ENCODE data around the gene BEGAIN. TPM values are rescaled to one million over a fixed set of nuclear protein-coding genes. Genes with fewer than 3 reads are reported as not detected.

BEGAIN gene
- total RNA-seq, 2 donors from 2014 or later = 2.1 to 2.4 TPM

GRCh38 chr14:100609331-100609870 lies 22.2 kb upstream of the BEGAIN start:
- H3K36me3 Mint-ChIP-seq (ENCODE audit: low read depth) = no peaks in the 10 kb centered on the region
- H3K27ac Mint-ChIP-seq = no peak overlapping the region
- H3K4me1 Mint-ChIP-seq = no peaks in the 10 kb centered on the region

GRCh38 chr14:100608586-100609330 lies 21.5 kb upstream of the BEGAIN start:
- H3K27ac Mint-ChIP-seq = no peak overlapping the region
- no peaks in the 10 kb centered on the region for H3K9me3 Mint-ChIP-seq
- no peak for ATAC-seq (replicated peaks)
- H3K4me1 Mint-ChIP-seq = no peaks in the 10 kb centered on the region
- no peak overlapping the region for H3K4me3 Mint-ChIP-seq
- peaks cover 4% of the 10 kb centered on the region for H3K27me3 Mint-ChIP-seq
- no peaks in the 10 kb centered on the region for H3K36me3 Mint-ChIP-seq (ENCODE audit: low read depth)

More at GRCh38 chr14:100609331-100609870, 22.2 kb upstream of the BEGAIN start:
- Mint-ChIP-seq H3K4me3 (no peak overlapping the region), H3K27me3 (peaks cover 4% of the 10 kb centered on the region), H3K9me3 (no peaks in the 10 kb centered on the region)
- ATAC-seq (replicated peaks) = no peak

- Mint-ChIP-seq H3K4me1 (no peaks in the 10 kb centered on the region), H3K27ac (no peak overlapping the region), H3K4me3 (no peak overlapping the region), H3K36me3 (ENCODE audit: low read depth) (no peaks in the 10 kb centered on the region), H3K27me3 (peaks cover 4% of the 10 kb centered on the region), H3K9me3 (no peaks in the 10 kb centered on the region)
- ATAC-seq (replicated peaks) = no peak
These were observed 20.8 kb upstream of the BEGAIN start for GRCh38 chr14:100608064-100608463.

- Mint-ChIP-seq H3K27ac (no peak overlapping the region), H3K9me3 (peaks cover 3% of the 10 kb centered on the region), H3K4me3 (no peak overlapping the region), H3K27me3 (peaks cover 4% of the 10 kb centered on the region), H3K4me1 (no peaks in the 10 kb centered on the region), H3K36me3 (ENCODE audit: low read depth) (no peaks in the 10 kb centered on the region)
- ATAC-seq (replicated peaks) = no peak
These were observed 20.4 kb upstream of the BEGAIN start for GRCh38 chr14:100607611-100607956.

GRCh38 chr14:100606687-100607610 lies 19.7 kb upstream of the BEGAIN start:
- peaks cover 8% of the 10 kb centered on the region for H3K9me3 Mint-ChIP-seq
- no peak overlapping the region for H3K27ac Mint-ChIP-seq

GRCh38 chr14:100605706-100606686 lies 18.8 kb upstream of the BEGAIN start:
- H3K27me3 Mint-ChIP-seq = peaks cover 6% of the 10 kb centered on the region
- no peaks in the 10 kb centered on the region for H3K36me3 Mint-ChIP-seq (ENCODE audit: low read depth)
- no peak for ATAC-seq (replicated peaks)
- no peaks in the 10 kb centered on the region for H3K4me1 Mint-ChIP-seq
- H3K27ac Mint-ChIP-seq = no peak overlapping the region
- no peak overlapping the region for H3K4me3 Mint-ChIP-seq
- H3K9me3 Mint-ChIP-seq = peaks cover 14% of the 10 kb centered on the region

More at GRCh38 chr14:100606687-100607610, 19.7 kb upstream of the BEGAIN start:
- no peaks in the 10 kb centered on the region for H3K36me3 Mint-ChIP-seq (ENCODE audit: low read depth)
- ATAC-seq (replicated peaks) = no peak
- no peak overlapping the region for H3K4me3 Mint-ChIP-seq
- H3K27me3 Mint-ChIP-seq = peaks cover 4% of the 10 kb centered on the region
- H3K4me1 Mint-ChIP-seq = no peaks in the 10 kb centered on the region

- no peak overlapping the region for H3K27ac Mint-ChIP-seq
- H3K4me1 Mint-ChIP-seq = no peaks in the 10 kb centered on the region
- no peaks in the 10 kb centered on the region for H3K36me3 Mint-ChIP-seq (ENCODE audit: low read depth)
- H3K4me3 Mint-ChIP-seq = no peak overlapping the region
- H3K27me3 Mint-ChIP-seq = peaks cover 10% of the 10 kb centered on the region
- H3K9me3 Mint-ChIP-seq = peaks cover 16% of the 10 kb centered on the region
- no peak for ATAC-seq (replicated peaks)
These were observed 18.0 kb upstream of the BEGAIN start for GRCh38 chr14:100605230-100605629.

GRCh38 chr14:100604709-100605108 lies 17.5 kb upstream of the BEGAIN start:
- Mint-ChIP-seq H3K4me1 (no peaks in the 10 kb centered on the region), H3K9me3 (peaks cover 16% of the 10 kb centered on the region), H3K4me3 (no peak overlapping the region), H3K27me3 (peaks cover 11% of the 10 kb centered on the region), H3K36me3 (ENCODE audit: low read depth) (no peaks in the 10 kb centered on the region), H3K27ac (no peak overlapping the region)
- no peak for ATAC-seq (replicated peaks)

GRCh38 chr14:100604121-100604501 lies 16.9 kb upstream of the BEGAIN start:
- no peak overlapping the region for H3K4me3 Mint-ChIP-seq
- H3K27ac Mint-ChIP-seq = no peak overlapping the region
- H3K4me1 Mint-ChIP-seq = no peaks in the 10 kb centered on the region
- H3K27me3 Mint-ChIP-seq = peaks cover 15% of the 10 kb centered on the region
- peaks cover 16% of the 10 kb centered on the region for H3K9me3 Mint-ChIP-seq
- ATAC-seq (replicated peaks) = no peak
- no peaks in the 10 kb centered on the region for H3K36me3 Mint-ChIP-seq (ENCODE audit: low read depth)

GRCh38 chr14:100603341-100604120 lies 16.3 kb upstream of the BEGAIN start:
- H3K4me1 Mint-ChIP-seq = no peaks in the 10 kb centered on the region
- peaks cover 16% of the 10 kb centered on the region for H3K9me3 Mint-ChIP-seq
- no peak overlapping the region for H3K27ac Mint-ChIP-seq
- H3K36me3 Mint-ChIP-seq (ENCODE audit: low read depth) = no peaks in the 10 kb centered on the region
- ATAC-seq (replicated peaks) = no peak
- no peak overlapping the region for H3K4me3 Mint-ChIP-seq
- H3K27me3 Mint-ChIP-seq = peaks cover 15% of the 10 kb centered on the region

- Mint-ChIP-seq H3K36me3 (ENCODE audit: low read depth) (no peaks in the 10 kb centered on the region), H3K4me3 (no peak overlapping the region), H3K27ac (no peak overlapping the region), H3K27me3 (peaks cover 11% of the 10 kb centered on the region), H3K9me3 (peaks cover 16% of the 10 kb centered on the region), H3K4me1 (no peaks in the 10 kb centered on the region)
- no peak for ATAC-seq (replicated peaks)
These were observed 15.5 kb upstream of the BEGAIN start for GRCh38 chr14:100602621-100603230.

- Mint-ChIP-seq H3K27me3 (peaks cover 11% of the 10 kb centered on the region), H3K36me3 (ENCODE audit: low read depth) (no peaks in the 10 kb centered on the region), H3K9me3 (peaks cover 16% of the 10 kb centered on the region), H3K4me3 (no peak overlapping the region), H3K4me1 (no peaks in the 10 kb centered on the region), H3K27ac (no peak overlapping the region)
- ATAC-seq (replicated peaks) = no peak
These were observed 14.7 kb upstream of the BEGAIN start for GRCh38 chr14:100601914-100602313.

- Mint-ChIP-seq H3K36me3 (ENCODE audit: low read depth) (no peaks in the 10 kb centered on the region), H3K4me1 (no peaks in the 10 kb centered on the region), H3K4me3 (no peak overlapping the region), H3K27ac (no peak overlapping the region), H3K9me3 (peaks cover 16% of the 10 kb centered on the region), H3K27me3 (peaks cover 11% of the 10 kb centered on the region)
- ATAC-seq (replicated peaks) = no peak
These were observed 13.8 kb upstream of the BEGAIN start for GRCh38 chr14:100601064-100601463.

Data from activated T-helper 17 cell treated with anti-CD3 and anti-CD28 coated beads, Interleukin-2, amount 50 U/mL, for 72 hours (primary cell).